AG09319 (cell line): ENCODE measurements around the gene MYOM1.
"Not testable (repeated sequence)": the region's sequence is repeated elsewhere in the genome, so short reads cannot be mapped to it uniquely, and the experiment has no call there.

Experiments
- DNase-seq: peaks from one replicate; pipeline ENCODE4 v3.0.0-alpha.2; 2010; ENCODE audit warnings: low read depth; ENCODE audit errors: extremely low read depth
- TF ChIP-seq, protein P1 (sequence below): IDR thresholded peaks from 2 replicates; pipeline ENCODE4 v1.5.1; 2011; ENCODE audit warnings: low read depth, mild to moderate bottlenecking, inconsistent platforms, low read length, moderate library complexity

MYOM1 gene

GRCh38 chr18:3066341-3067110 is 153.2 kb downstream of the MYOM1 start:
- no peak for DNase-seq

GRCh38 chr18:3063766-3064165 is 156.0 kb downstream of the MYOM1 start:
- not testable (repeated sequence) for DNase-seq

More at GRCh38 chr18:3066341-3067110, 153.2 kb downstream of the MYOM1 start:
- TF ChIP-seq, protein P1, sequence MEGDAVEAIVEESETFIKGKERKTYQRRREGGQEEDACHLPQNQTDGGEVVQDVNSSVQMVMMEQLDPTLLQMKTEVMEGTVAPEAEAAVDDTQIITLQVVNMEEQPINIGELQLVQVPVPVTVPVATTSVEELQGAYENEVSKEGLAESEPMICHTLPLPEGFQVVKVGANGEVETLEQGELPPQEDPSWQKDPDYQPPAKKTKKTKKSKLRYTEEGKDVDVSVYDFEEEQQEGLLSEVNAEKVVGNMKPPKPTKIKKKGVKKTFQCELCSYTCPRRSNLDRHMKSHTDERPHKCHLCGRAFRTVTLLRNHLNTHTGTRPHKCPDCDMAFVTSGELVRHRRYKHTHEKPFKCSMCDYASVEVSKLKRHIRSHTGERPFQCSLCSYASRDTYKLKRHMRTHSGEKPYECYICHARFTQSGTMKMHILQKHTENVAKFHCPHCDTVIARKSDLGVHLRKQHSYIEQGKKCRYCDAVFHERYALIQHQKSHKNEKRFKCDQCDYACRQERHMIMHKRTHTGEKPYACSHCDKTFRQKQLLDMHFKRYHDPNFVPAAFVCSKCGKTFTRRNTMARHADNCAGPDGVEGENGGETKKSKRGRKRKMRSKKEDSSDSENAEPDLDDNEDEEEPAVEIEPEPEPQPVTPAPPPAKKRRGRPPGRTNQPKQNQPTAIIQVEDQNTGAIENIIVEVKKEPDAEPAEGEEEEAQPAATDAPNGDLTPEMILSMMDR, result no peak

GRCh38 chr18:3062798-3063680 is 156.7 kb downstream of the MYOM1 start:
- TF ChIP-seq, protein P1, result peak; percentile 83
- peak; percentile 10 for DNase-seq

DNA sequence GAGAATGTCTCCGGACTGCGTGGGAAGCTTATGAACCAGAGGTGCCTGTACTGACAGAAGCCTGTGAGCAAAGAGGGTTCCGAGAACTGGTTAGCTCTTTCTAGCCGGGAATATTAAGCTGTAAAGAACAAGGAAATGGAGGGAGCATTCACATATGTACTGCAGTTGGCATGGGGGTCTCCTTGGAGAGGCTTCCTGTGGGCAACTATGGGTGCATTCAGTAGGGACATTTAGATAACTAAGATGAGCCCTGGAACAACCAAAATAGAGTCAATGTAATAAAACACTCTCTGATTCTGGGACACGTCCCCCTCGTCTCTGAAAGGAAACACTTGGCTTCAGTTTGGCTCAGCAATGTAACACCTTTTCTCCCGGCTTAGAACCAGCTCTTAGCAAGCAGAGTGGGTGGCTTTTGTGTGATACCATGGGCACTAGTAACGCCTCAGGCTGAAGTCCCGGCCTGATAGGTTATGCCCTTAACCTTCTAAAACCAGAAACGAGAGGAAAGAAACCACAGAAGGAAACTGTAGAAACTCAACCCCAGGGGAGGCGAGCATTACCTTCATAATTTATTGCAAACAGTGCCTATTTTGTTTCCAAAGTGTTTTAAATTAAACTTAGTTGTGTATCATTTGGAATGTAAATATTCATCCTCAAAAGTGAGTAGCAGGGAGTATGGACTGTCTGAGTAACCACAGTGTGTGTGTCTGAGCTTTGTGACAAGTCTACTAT is 158.0 kb downstream of the MYOM1 start:
- DNase-seq, result no peak
- TF ChIP-seq, protein P1, result no peak

DNA sequence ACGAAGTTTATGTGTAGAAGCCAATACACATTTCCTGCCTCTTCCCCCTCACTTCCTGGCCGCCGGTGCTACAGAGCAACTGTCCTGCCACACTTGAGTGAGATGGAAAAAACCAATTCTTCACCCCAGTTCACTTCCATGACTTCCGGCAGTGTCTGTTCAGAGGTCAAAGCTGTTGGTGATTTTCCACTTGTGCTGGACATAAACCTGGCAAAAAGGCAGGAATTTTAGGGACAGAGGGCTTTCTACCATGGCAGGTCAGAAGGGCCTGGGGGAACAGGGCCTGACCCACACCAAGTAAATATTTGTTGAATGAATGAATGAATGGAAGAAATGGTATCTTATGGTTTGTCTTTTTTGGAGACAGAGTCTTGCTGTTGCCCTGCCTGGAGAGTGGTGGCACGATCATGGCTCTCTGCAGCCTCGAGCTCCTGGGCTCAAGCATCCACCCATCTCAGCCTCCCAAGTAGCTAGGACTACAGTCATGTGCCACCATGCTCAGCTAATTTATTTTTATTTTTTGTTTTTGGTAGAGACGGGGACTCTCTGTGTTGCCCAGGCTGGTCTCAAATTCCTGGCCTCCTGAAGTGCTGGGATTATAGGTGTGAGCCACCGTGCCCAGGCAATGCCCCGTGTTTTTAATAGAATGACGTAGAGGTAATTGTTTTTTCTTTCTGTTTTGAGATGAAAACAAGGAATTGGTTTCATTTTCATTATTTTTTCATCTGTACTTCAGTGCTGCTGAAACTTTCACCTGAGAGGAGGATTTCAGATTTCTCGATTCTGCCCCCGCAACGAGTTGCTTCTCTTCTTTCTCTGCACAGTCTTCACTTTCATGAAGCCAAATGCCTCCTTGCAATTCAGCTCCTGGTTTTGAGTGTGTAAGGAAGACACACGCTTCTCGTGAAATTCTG is 158.8 kb downstream of the MYOM1 start:
- DNase-seq, result no peak
- TF ChIP-seq, protein P1, result no peak

- TF ChIP-seq, protein P1, result no peak
- no peak for DNase-seq
Observed at GRCh38 chr18:3059272-3059671, 160.5 kb downstream of the MYOM1 start.
